HEK293 (cell line): ENCODE results near the gene PARP11.

Source experiments
- CTCF ChIA-PET: fragments of 350-600 bp; formaldehyde crosslinking; extraction: SDS; loops from one replicate; lab custom pipeline; 2021; ENCODE audit warnings: antibody characterized with exemption; lab: Yijun Ruan, JAX
- POLR2A ChIA-PET: fragments of 300-600 bp; formaldehyde crosslinking; extraction: SDS; loops from one replicate; lab custom pipeline; 2020; ENCODE audit warnings: antibody characterized with exemption, inconsistent platforms; lab: Yijun Ruan, JAX
- H3K27ac ChIP-seq: fragments of 200-500 bp; sonication (Bioruptor generic); 2 replicates; pipeline ENCODE4 v1.5.1; 2014; ENCODE audit warnings: low read depth, low read length, control low read depth, inconsistent platforms; ENCODE audit errors: extremely low read depth
- H3K36me3 ChIP-seq, 2 experiments: fragments of 200-500 bp in 1 of 2; sonication (Bioruptor generic) in 1 of 2; 1 replicate in 1 of 2; 2 replicates in 1 of 2; pipeline ENCODE4 v1.5.1; 2014 to 2017; ENCODE audit warnings: inconsistent platforms in 2 of 2, low read length in 2 of 2; ENCODE audit not compliant: control insufficient read depth in 2 of 2, insufficient read depth in 1 of 2
- H3K4me1 ChIP-seq: fragments of 200-500 bp; sonication (Bioruptor generic); 2 replicates; pipeline ENCODE4 v1.5.1; 2014; ENCODE audit warnings: mild to moderate bottlenecking, low read length, inconsistent platforms; ENCODE audit not compliant: control insufficient read depth, insufficient read depth
- H3K4me3 ChIP-seq: 2 replicates; pipeline ENCODE4 v1.5.1; 2011; ENCODE audit warnings: low read depth, mild to moderate bottlenecking, control low read depth, low read length, moderate library complexity
- H3K9me3 ChIP-seq: fragments of 200-500 bp; sonication (Bioruptor generic); 2 replicates; pipeline ENCODE4 v1.5.1; 2014; ENCODE audit warnings: low read depth, low read length, inconsistent platforms; ENCODE audit not compliant: control insufficient read depth, insufficient read depth
- BCL6B ChIP-seq: fragments of 450-650 bp; formaldehyde crosslinking; IDR thresholded peaks from 2 replicates; pipeline ENCODE4 v1.5.1; 2017; ENCODE audit warnings: missing biosample characterization, missing genetic modification characterization
- GLI2 ChIP-seq: fragments of 450-650 bp; formaldehyde crosslinking; IDR thresholded peaks from 2 replicates; pipeline ENCODE4; 2017; ENCODE audit warnings: missing biosample characterization, missing genetic modification characterization, low read depth, borderline replicate concordance
- HIC1 ChIP-seq: fragments of 450-650 bp; formaldehyde crosslinking; IDR thresholded peaks from 2 replicates; pipeline ENCODE4 v1.5.1; 2016; ENCODE audit warnings: missing biosample characterization, missing genetic modification characterization
- KLF1 ChIP-seq: fragments of 450-650 bp; formaldehyde crosslinking; IDR thresholded peaks from 2 replicates; pipeline ENCODE4 v1.5.1; 2016; ENCODE audit warnings: missing biosample characterization, missing genetic modification characterization
- KLF8 ChIP-seq: fragments of 450-650 bp; formaldehyde crosslinking; IDR thresholded peaks from 2 replicates; pipeline ENCODE4 v1.5.1; 2016; ENCODE audit warnings: missing biosample characterization, missing genetic modification characterization
- OSR2 ChIP-seq: fragments of 450-650 bp; formaldehyde crosslinking; IDR thresholded peaks from 2 replicates; pipeline ENCODE4 v1.5.1; 2016; ENCODE audit warnings: missing biosample characterization, missing genetic modification characterization
- SP2 ChIP-seq: fragments of 450-650 bp; formaldehyde crosslinking; IDR thresholded peaks from 2 replicates; pipeline ENCODE4 v1.5.1; 2016; ENCODE audit warnings: missing biosample characterization, missing genetic modification characterization
- ZBTB17 ChIP-seq: fragments of 450-650 bp; formaldehyde crosslinking; IDR thresholded peaks from 2 replicates; pipeline ENCODE4 v1.5.1; 2016; ENCODE audit warnings: missing biosample characterization, missing genetic modification characterization
- ZBTB49 ChIP-seq: fragments of 450-650 bp; formaldehyde crosslinking; IDR thresholded peaks from 2 replicates; pipeline ENCODE4 v1.5.1; 2016; ENCODE audit warnings: missing biosample characterization, missing genetic modification characterization, low read depth
- ZBTB8A ChIP-seq: fragments of 450-650 bp; formaldehyde crosslinking; IDR thresholded peaks from 2 replicates; pipeline ENCODE4 v1.5.1; 2016; ENCODE audit warnings: missing biosample characterization, missing genetic modification characterization
- ZNF121 ChIP-seq: fragments of 450-650 bp; formaldehyde crosslinking; IDR thresholded peaks from 2 replicates; pipeline ENCODE4 v1.5.1; 2016; ENCODE audit warnings: missing biosample characterization, missing genetic modification characterization
- ZNF140 ChIP-seq: fragments of 450-650 bp; formaldehyde crosslinking; IDR thresholded peaks from 2 replicates; pipeline ENCODE4 v1.5.1; 2016; ENCODE audit warnings: missing biosample characterization, missing genetic modification characterization
- ZNF248 ChIP-seq: fragments of 450-650 bp; formaldehyde crosslinking; IDR thresholded peaks from 2 replicates; pipeline ENCODE4 v1.5.1; 2017; ENCODE audit warnings: missing biosample characterization, missing genetic modification characterization
- ZNF324 ChIP-seq: fragments of 450-650 bp; formaldehyde crosslinking; IDR thresholded peaks from 2 replicates; pipeline ENCODE4 v1.5.1; 2016; ENCODE audit warnings: missing biosample characterization, missing genetic modification characterization
- ZNF350 ChIP-seq: fragments of 450-650 bp; formaldehyde crosslinking; IDR thresholded peaks from 2 replicates; pipeline ENCODE4 v1.5.0; 2017; ENCODE audit warnings: missing biosample characterization, mild to moderate bottlenecking, missing genetic modification characterization
- ZNF366 ChIP-seq: fragments of 450-650 bp; formaldehyde crosslinking; conservative IDR thresholded peaks from 2 replicates; pipeline ENCODE4 v1.5.1; 2016; ENCODE audit warnings: missing biosample characterization, missing genetic modification characterization
- ZNF37A ChIP-seq: fragments of 450-650 bp; IDR thresholded peaks from 2 replicates; pipeline ENCODE4 v1.5.1; 2018; ENCODE audit warnings: missing biosample characterization, missing genetic modification characterization
- ZNF510 ChIP-seq: fragments of 450-650 bp; formaldehyde crosslinking; IDR thresholded peaks from 2 replicates; pipeline ENCODE4 v1.5.1; 2018; ENCODE audit warnings: mild to moderate bottlenecking, missing genetic modification characterization, missing biosample characterization; ENCODE audit not compliant: insufficient replicate concordance
- ZNF521 ChIP-seq: fragments of 450-650 bp; formaldehyde crosslinking; IDR thresholded peaks from 2 replicates; pipeline ENCODE4 v1.5.1; 2017; ENCODE audit warnings: missing biosample characterization, mild to moderate bottlenecking, missing genetic modification characterization
- ZNF548 ChIP-seq: fragments of 450-650 bp; formaldehyde crosslinking; IDR thresholded peaks from 2 replicates; pipeline ENCODE4 v1.5.1; 2016; ENCODE audit warnings: missing biosample characterization, missing genetic modification characterization
- ZNF585B ChIP-seq: fragments of 450-650 bp; formaldehyde crosslinking; IDR thresholded peaks from 2 replicates; pipeline ENCODE4 v1.5.1; 2016; ENCODE audit warnings: missing biosample characterization, missing genetic modification characterization
- ZNF645 ChIP-seq: fragments of 450-650 bp; formaldehyde crosslinking; IDR thresholded peaks from 2 replicates; pipeline ENCODE4; 2016; ENCODE audit warnings: missing biosample characterization, missing genetic modification characterization
- ZSCAN5A ChIP-seq: fragments of 450-650 bp; formaldehyde crosslinking; IDR thresholded peaks from 2 replicates; pipeline ENCODE4 v1.5.1; 2016; ENCODE audit warnings: missing biosample characterization, missing genetic modification characterization

PARP11 gene

GRCh38 chr12:3901116-3901515 lies 27.9 kb upstream of the PARP11 start:
- no peak for TF ChIP-seq GLI2 (tag by site-specific recombination)
- no peak for TF ChIP-seq KLF8 (tag by site-specific recombination)
- TF ChIP-seq HIC1 (tag by site-specific recombination): no peak
- TF ChIP-seq ZBTB8A (tag by site-specific recombination): no peak
- no peak for TF ChIP-seq ZBTB17
- no peak for TF ChIP-seq OSR2 (tag by site-specific recombination)
- TF ChIP-seq ZNF645 (tag by site-specific recombination): no peak
- no peak for TF ChIP-seq ZBTB49 (tag by site-specific recombination)
- TF ChIP-seq ZNF510 (tag by site-specific recombination): no peak
- TF ChIP-seq ZNF37A: no peak
- no peak for TF ChIP-seq ZNF366 (tag by site-specific recombination)
- no peak for TF ChIP-seq BCL6B
- TF ChIP-seq ZNF548: no peak
- no peak for TF ChIP-seq ZSCAN5A
- TF ChIP-seq ZNF521: no peak
- no peak for TF ChIP-seq ZNF350 (tag by site-specific recombination)
- no peak for TF ChIP-seq KLF1 (tag by site-specific recombination)
- no peak for TF ChIP-seq ZNF248 (tag by site-specific recombination)
- ChIA-PET POLR2A (no interaction called here), CTCF (interaction anchor here (0.8 to 1.0 kb wide), 2 partner anchors 9 to 15 kb away, joined by 3 read pairs; no protein-coding TSS in a partner anchor)
- Histone ChIP-seq H3K4me1 (no peaks in the 10 kb centered on the region), H3K9me3 (no peaks in the 10 kb centered on the region), H3K4me3 (no peak overlapping the region), H3K27ac (no peak overlapping the region), H3K36me3 (no peaks in the 10 kb centered on the region)

GRCh38 chr12:3898756-3899155 lies 25.6 kb upstream of the PARP11 start:
- CTCF ChIA-PET: interaction anchor here (0.8 kb wide), 1 partner anchor 13 kb away, joined by 3 read pairs; no protein-coding TSS in a partner anchor
- no peak overlapping the region for H3K27ac ChIP-seq

More at GRCh38 chr12:3898756-3899155, 25.6 kb upstream of the PARP11 start:
- POLR2A ChIA-PET: no interaction called here
- H3K4me1 ChIP-seq: no peaks in the 10 kb centered on the region
- no peaks in the 10 kb centered on the region for H3K36me3 ChIP-seq
- no peaks in the 10 kb centered on the region for H3K9me3 ChIP-seq
- H3K4me3 ChIP-seq: no peak overlapping the region
- TF ChIP-seq ZNF121: no peak
- no peak for TF ChIP-seq SP2 (tag by site-specific recombination)
- TF ChIP-seq ZNF324 (tag by site-specific recombination): no peak
- no peak for TF ChIP-seq ZNF140 (tag by site-specific recombination)
- TF ChIP-seq ZNF585B (tag by site-specific recombination): no peak
